Hepatocyte (in vitro differentiated cells): ENCODE measurements around the gene MPEG1.

Experiments used
- CTCF ChIP-seq: fragments of 200-600 bp; sonication (generic); IDR thresholded peaks from 2 replicates; pipeline ENCODE4 v1.5.1; 2016; ENCODE audit warnings: antibody characterized with exemption, mild to moderate bottlenecking; ENCODE audit not compliant: poor library complexity
- EZH2 ChIP-seq: fragments of 200-600 bp; sonication (generic); IDR thresholded peaks from 2 replicates; pipeline ENCODE4 v1.6.1; 2016; ENCODE audit warnings: antibody characterized with exemption, mild to moderate bottlenecking, borderline replicate concordance
- EZH2phosphoT487 ChIP-seq: fragments of 200-600 bp; sonication (generic); IDR thresholded peaks from one replicate; pipeline ENCODE4 v1.6.1; 2018; ENCODE audit warnings: antibody characterized with exemption, mild to moderate bottlenecking, low read depth, moderate library complexity; ENCODE audit not compliant: unreplicated experiment, severe bottlenecking

GRCh38 chr11:59216641-59217564, 4.2 kb upstream of the MPEG1 start:
- TF ChIP-seq CTCF (no peak), EZH2 (no peak), EZH2phosphoT487 (no peak)
